C4-2B (cell line): ENCODE data around the gene DNM3.

Source experiments
- ZFX ChIP-seq: fragments of 450-650 bp; IDR thresholded peaks from 2 replicates; pipeline ENCODE4 v1.6.1; 2017
- TF ChIP-seq, protein P1 (sequence below): fragments of 450-650 bp; conservative IDR thresholded peaks from 2 replicates; pipeline ENCODE4 v1.5.1; 2017; ENCODE audit warnings: mild to moderate bottlenecking

DNA sequence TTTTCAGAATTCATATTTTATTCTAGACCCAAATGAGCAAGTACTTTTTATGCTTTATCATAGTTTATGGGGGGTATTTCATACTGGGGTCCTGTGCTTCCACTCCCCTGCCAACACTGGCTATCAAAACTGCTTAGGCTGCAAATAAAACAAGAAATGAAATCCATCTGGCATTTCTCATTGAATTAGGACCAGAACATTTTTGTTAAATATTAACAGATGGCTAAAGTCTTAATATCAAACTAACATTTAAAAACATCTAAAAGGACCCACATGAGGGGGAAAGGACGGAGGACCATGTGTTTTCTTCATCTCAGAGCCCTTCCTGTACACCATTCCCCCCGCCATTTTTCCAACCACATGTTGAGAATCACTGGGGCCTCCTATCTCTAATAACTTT, 411.7 kb downstream of the DNM3 start:
- TF ChIP-seq, protein P1, sequence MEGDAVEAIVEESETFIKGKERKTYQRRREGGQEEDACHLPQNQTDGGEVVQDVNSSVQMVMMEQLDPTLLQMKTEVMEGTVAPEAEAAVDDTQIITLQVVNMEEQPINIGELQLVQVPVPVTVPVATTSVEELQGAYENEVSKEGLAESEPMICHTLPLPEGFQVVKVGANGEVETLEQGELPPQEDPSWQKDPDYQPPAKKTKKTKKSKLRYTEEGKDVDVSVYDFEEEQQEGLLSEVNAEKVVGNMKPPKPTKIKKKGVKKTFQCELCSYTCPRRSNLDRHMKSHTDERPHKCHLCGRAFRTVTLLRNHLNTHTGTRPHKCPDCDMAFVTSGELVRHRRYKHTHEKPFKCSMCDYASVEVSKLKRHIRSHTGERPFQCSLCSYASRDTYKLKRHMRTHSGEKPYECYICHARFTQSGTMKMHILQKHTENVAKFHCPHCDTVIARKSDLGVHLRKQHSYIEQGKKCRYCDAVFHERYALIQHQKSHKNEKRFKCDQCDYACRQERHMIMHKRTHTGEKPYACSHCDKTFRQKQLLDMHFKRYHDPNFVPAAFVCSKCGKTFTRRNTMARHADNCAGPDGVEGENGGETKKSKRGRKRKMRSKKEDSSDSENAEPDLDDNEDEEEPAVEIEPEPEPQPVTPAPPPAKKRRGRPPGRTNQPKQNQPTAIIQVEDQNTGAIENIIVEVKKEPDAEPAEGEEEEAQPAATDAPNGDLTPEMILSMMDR: no peak
- no peak for TF ChIP-seq ZFX
